Kidney (tissue), 14 donors: ENCODE measurements around the gene PHACTR4. TPM values are rescaled to one million over a fixed set of nuclear protein-coding genes. Genes with fewer than 3 reads are reported as not detected.

Experiments used
- DNase-seq, 5 donors: peaks; one replicate each; pipeline ENCODE4 v3.0.0-alpha.2; 2013 to 2020
- FAIRE-seq: peaks from 2 replicates; lab custom pipeline; 2012; peaks lifted over from hg19 to GRCh38; lab: Jason Lieb, UNC
- H3K27ac ChIP-seq, 2 donors: one replicate each; pipeline ENCODE4 v1.7.0; 2013; ENCODE audit warnings: low read depth in 2 of 2, low read length in 2 of 2, inconsistent platforms in 1 of 2
- H3K27me3 ChIP-seq: one replicate; pipeline ENCODE4 v1.7.1; 2013; ENCODE audit warnings: low read length, inconsistent platforms; ENCODE audit not compliant: control insufficient read depth, insufficient read depth
- H3K36me3 ChIP-seq, 3 donors: one replicate each; pipeline versions ENCODE4 v1.7.0 to v1.7.1; 2013; ENCODE audit warnings: low read length in 3 of 3, control low read depth in 1 of 3, inconsistent platforms in 1 of 3; ENCODE audit not compliant: insufficient read depth in 3 of 3, control insufficient read depth in 2 of 3
- H3K4me1 ChIP-seq, 3 donors: one replicate each; pipeline versions ENCODE4 v1.7.0 to v1.7.1; 2013; ENCODE audit warnings: low read length in 3 of 3, inconsistent platforms in 1 of 3, low read depth in 1 of 3; ENCODE audit not compliant: control insufficient read depth in 2 of 3, insufficient read depth in 2 of 3
- H3K4me3 ChIP-seq, 3 donors: one replicate each; pipeline versions ENCODE4 v1.7.0 to v1.8.1; 2013; ENCODE audit warnings: low read length in 3 of 3, control low read depth in 1 of 3, inconsistent platforms in 1 of 3
- H3K9ac ChIP-seq, 3 donors: one replicate each; pipeline versions ENCODE4 v1.7.0 to v1.7.1; 2013; ENCODE audit warnings: low read length in 3 of 3, control low read depth in 1 of 3, inconsistent platforms in 1 of 3
- H3K9me3 ChIP-seq, 3 donors: one replicate each; pipeline versions ENCODE4 v1.7.0 to v1.7.1; 2013; ENCODE audit warnings: low read length in 3 of 3, control low read depth in 1 of 3, inconsistent platforms in 1 of 3; ENCODE audit not compliant: control insufficient read depth in 2 of 3, insufficient read depth in 1 of 3
- CTCF ChIP-seq: IDR thresholded peaks from 3 replicates; pipeline ENCODE4 v1.5.1; 2012; ENCODE audit warnings: mild to moderate bottlenecking, moderate library complexity, borderline replicate concordance; ENCODE audit not compliant: insufficient read depth; ENCODE audit errors: extremely low read depth
- intact Hi-C: fragments of 100-400 bp; cut with DNase I; formaldehyde crosslinking; loops from one replicate; pipeline ENCODE4 v1.11.1; 2022
- polyA plus RNA-seq: library from polyadenylated mRNA; stranded (reverse); fragments of 350-450 nt; fragmentation: Illumina TruSeq; extraction: RNeasy Lipid Tissue Mini Kit (QIAGEN cat#74804); gene quantifications from one replicate; pipeline ENCODE4 v1.2.3, GENCODE V29; 2014; ENCODE audit warnings: low read depth, low replicate concordance; ENCODE audit not compliant: insufficient read depth
- total RNA-seq: library from RNA; stranded (reverse); fragmentation: NEBNext Ultra II Directional; extraction: Animal tissue kit (Norgen Biotek cat#: 25700); gene quantifications from one replicate; pipeline ENCODE4 v1.2.1, GENCODE V29; 2021
- donor health status: control.
- donor health status: control.
- donor health status: control.
- donor health status: control.
- donor health status: control.
- donor health status: DM: yes; HTN: yes; CAD: no.
- donor health status: Normal renal cell carcinoma (clear cell type).

The PHACTR4 gene
- total and polyA plus RNA-seq, 2 donors from 2014 or later, result 23.2 to 51.5 TPM

DNA sequence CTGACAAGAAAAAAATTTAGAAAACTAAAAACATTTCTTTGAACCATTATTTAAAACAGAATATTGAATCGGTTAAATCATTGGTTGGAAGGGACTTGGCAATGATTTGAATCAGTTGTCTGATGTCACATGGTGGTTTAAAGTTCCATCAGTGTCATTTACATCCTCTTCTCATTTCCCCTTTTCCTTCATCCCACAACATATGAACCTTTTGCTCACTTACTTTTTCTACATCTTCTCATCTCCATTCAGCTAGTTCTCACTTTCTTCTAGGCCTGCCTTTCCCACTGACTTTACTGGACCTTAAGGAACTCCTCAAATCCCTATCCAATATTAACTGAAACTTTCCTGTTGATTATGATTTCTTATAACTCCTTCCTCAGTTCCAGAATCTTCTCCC is 58.5 kb downstream of the PHACTR4 start:
- no peak for FAIRE-seq
- no peaks in the 10 kb centered on the region for H3K36me3 ChIP-seq
- intact Hi-C loops, result no loop called here

DNA sequence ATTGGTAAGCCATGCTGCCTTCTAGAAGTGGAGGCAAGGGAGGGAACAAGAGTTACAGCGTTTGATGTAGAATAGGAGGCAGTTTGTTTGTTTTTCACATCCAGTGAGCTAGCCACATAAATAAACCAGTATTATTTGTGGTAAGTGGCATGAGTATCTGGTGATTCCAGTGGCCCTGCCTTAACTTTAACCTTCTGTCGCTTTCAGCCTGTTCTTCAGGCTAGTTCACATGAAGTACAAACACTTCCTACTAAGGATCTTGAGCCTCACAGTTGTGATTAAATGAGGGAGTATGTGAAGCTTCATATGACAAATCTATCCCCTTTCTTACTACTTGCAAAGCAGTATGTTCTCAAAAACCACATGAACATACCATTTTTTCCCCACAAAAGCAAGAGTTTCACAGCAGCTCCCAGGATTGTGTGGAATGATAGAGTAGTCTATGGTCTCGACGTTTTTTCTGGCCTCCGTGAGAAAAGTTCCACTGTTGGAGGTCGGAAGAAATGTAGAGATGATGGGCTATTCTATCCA is 59.5 kb downstream of the PHACTR4 start:
- Histone ChIP-seq H3K9ac (no peak overlapping the region), H3K27ac (no peak overlapping the region), H3K9me3 (no peaks in the 10 kb centered on the region), H3K4me3 (no peak overlapping the region), H3K36me3 (no peaks in the 10 kb centered on the region), H3K27me3 (no peaks in the 10 kb centered on the region), H3K4me1 (no peaks in the 10 kb centered on the region)
- DNase-seq (no peak), FAIRE-seq (no peak)
- no peak for TF ChIP-seq CTCF
- intact Hi-C loops, result no loop called here

More for the DNA sequence above, 58.5 kb downstream of the PHACTR4 start:
- no peaks in the 10 kb centered on the region for H3K27me3 ChIP-seq
- no peak overlapping the region for H3K9ac ChIP-seq
- no peaks in the 10 kb centered on the region for H3K4me1 ChIP-seq
- no peak overlapping the region for H3K27ac ChIP-seq
- H3K9me3 ChIP-seq, result no peaks in the 10 kb centered on the region
- H3K4me3 ChIP-seq, result no peak overlapping the region
- no peak for DNase-seq
- TF ChIP-seq CTCF, result no peak

- intact Hi-C loops, result no loop called here
- Histone ChIP-seq H3K4me1 (peaks cover 0 to 10% (median 6%) of the 10 kb centered on the region in 3 donors), H3K9ac (no peak overlapping the region), H3K9me3 (no peaks in the 10 kb centered on the region), H3K36me3 (peaks cover 0 to 2% (median 0%) of the 10 kb centered on the region in 3 donors), H3K4me3 (no peak overlapping the region), H3K27ac (no peak overlapping the region), H3K27me3 (no peaks in the 10 kb centered on the region)
- no peak for FAIRE-seq
- no peak for TF ChIP-seq CTCF
- no peak for DNase-seq
These were observed 66.8 kb downstream of the PHACTR4 start for GRCh38 chr1:28436211-28436769.
